Keratinocyte (primary cell): ENCODE data around the gene FHAD1. TPM values are rescaled to one million over a fixed set of nuclear protein-coding genes. Genes with fewer than 3 reads are reported as not detected.
A peak's percentile ranks its signal among the peaks of the same experiment; 100 is the strongest.

Experiments used
- DNase-seq: peaks from one replicate; pipeline ENCODE4 v3.0.0-alpha.2; 2011; ENCODE audit warnings: low read depth, missing footprints, low spot score
- FAIRE-seq: peaks from 2 replicates; lab custom pipeline; 2011; peaks lifted over from hg19 to GRCh38; lab: Jason Lieb, UNC
- H2AFZ ChIP-seq: 2 replicates; pipeline ENCODE4 v1.6.0; 2012; ENCODE audit warnings: low read length, control low read depth, inconsistent platforms; ENCODE audit not compliant: control insufficient read depth
- H3K27ac ChIP-seq: 2 replicates; pipeline ENCODE4 v1.5.1; 2011; ENCODE audit warnings: low read length; ENCODE audit not compliant: control insufficient read depth, insufficient read depth
- H3K27me3 ChIP-seq: 3 replicates; pipeline ENCODE4 v1.6.0; 2011; ENCODE audit warnings: low read length; ENCODE audit not compliant: control insufficient read depth, insufficient read depth; ENCODE audit errors: extremely low read depth
- H3K36me3 ChIP-seq, 2 experiments: 2 replicates in 1 of 2; 3 replicates in 1 of 2; pipeline ENCODE4 v1.5.1; 2011; ENCODE audit warnings: low read length in 2 of 2, mild to moderate bottlenecking in 1 of 2; ENCODE audit not compliant: control insufficient read depth in 2 of 2, insufficient read depth in 2 of 2; ENCODE audit errors: extremely low read depth in 1 of 2
- H3K4me1 ChIP-seq: 3 replicates; pipeline ENCODE4 v1.5.1; 2011; ENCODE audit warnings: low read length; ENCODE audit not compliant: control insufficient read depth, insufficient read depth; ENCODE audit errors: extremely low read depth
- H3K4me2 ChIP-seq: 3 replicates; pipeline ENCODE4 v1.6.0; 2011; ENCODE audit warnings: low read depth, low read length; ENCODE audit not compliant: control insufficient read depth, insufficient read depth; ENCODE audit errors: extremely low read depth
- H3K4me3 ChIP-seq, 3 experiments: fragments of 200-600 bp in 1 of 3; sonication (generic) in 1 of 3; 2 replicates in 2 of 3; 3 replicates in 1 of 3; pipeline ENCODE4 v1.5.1; 2011 to 2016; ENCODE audit warnings: low read length in 3 of 3, mild to moderate bottlenecking in 3 of 3, control low read depth in 2 of 3, inconsistent platforms in 1 of 3, low read depth in 1 of 3, mixed read lengths in 1 of 3, mixed run types in 1 of 3, moderate library complexity in 1 of 3; ENCODE audit not compliant: control insufficient read depth in 2 of 3, insufficient read depth in 2 of 3; ENCODE audit errors: extremely low read depth in 1 of 3
- H3K79me2 ChIP-seq: 2 replicates; pipeline ENCODE4 v1.6.0; 2012; ENCODE audit warnings: low read length; ENCODE audit not compliant: control insufficient read depth, insufficient read depth
- H3K9ac ChIP-seq: 3 replicates; pipeline ENCODE4 v1.6.0; 2011; ENCODE audit warnings: low read length; ENCODE audit not compliant: control insufficient read depth, insufficient read depth; ENCODE audit errors: extremely low read depth
- H3K9me1 ChIP-seq: 3 replicates; pipeline ENCODE4 v1.6.0; 2011; ENCODE audit warnings: low read length; ENCODE audit not compliant: control insufficient read depth, insufficient read depth; ENCODE audit errors: extremely low read depth
- H3K9me3 ChIP-seq: 2 replicates; pipeline ENCODE4 v1.5.1; 2012; ENCODE audit warnings: low read depth, low read length; ENCODE audit not compliant: control insufficient read depth
- H4K20me1 ChIP-seq: 3 replicates; pipeline ENCODE4 v1.6.0; 2011; ENCODE audit warnings: low read length; ENCODE audit not compliant: control insufficient read depth, insufficient read depth; ENCODE audit errors: extremely low read depth
- CTCF ChIP-seq, 3 experiments: IDR thresholded peaks in 1 of 3; conservative IDR thresholded peaks in 1 of 3; optimal IDR thresholded peaks in 1 of 3; 2 replicates in 2 of 3; 3 replicates in 1 of 3; pipeline versions ENCODE3 to v1.5.1; 2011; ENCODE audit warnings: low read length in 3 of 3, mild to moderate bottlenecking in 3 of 3, moderate library complexity in 2 of 3, control low read depth in 1 of 3, inconsistent platforms in 1 of 3; ENCODE audit not compliant: insufficient read depth in 2 of 3; ENCODE audit errors: extremely low read depth in 1 of 3
- EZH2 ChIP-seq: IDR thresholded peaks from one replicate; pipeline ENCODE4 v1.6.1; 2012; ENCODE audit warnings: inconsistent platforms, mild to moderate bottlenecking, low read length, moderate library complexity
- dilution Hi-C: fragments of 300-500 bp; cut with MboI; formaldehyde crosslinking; loops from one replicate; pipeline ENCODE4 v1.7.0; 2020; ENCODE audit warnings: low sequenced_read_pairs; ENCODE audit not compliant: extremely low pct_ligation_motif_present
- polyA plus RNA-seq, 5 experiments: library from polyadenylated mRNA; depleted of rRNA in 3 of 5; stranded (reverse) in 3 of 5; stranded (forward) in 1 of 5; unstranded in 1 of 5; fragments of >200 nt; gene quantifications; 1 replicate in 1 of 5; 2 replicates in 3 of 5; 3 replicates in 1 of 5; pipeline versions ENCODE4 v1.2.1 to v1.2.3, GENCODE V29; 2011 to 2012; ENCODE audit warnings: missing spikeins in 2 of 5, low read depth in 1 of 5, low replicate concordance in 1 of 5

Gene FHAD1
- polyA plus RNA-seq, 1 donor (not counting 4 experiments of a cell fraction or from before 2014, with no cell fraction given) = 0.09 TPM

GRCh38 chr1:15344380-15344779 lies 97.4 kb downstream of the FHAD1 start:
- dilution Hi-C loops = no loop called here
- Histone ChIP-seq H3K4me1 (peaks cover 28% of the 10 kb centered on the region), H3K4me3 (no peak overlapping the region), H3K9me1 (no peaks in the 10 kb centered on the region), H3K36me3 (no peaks in the 10 kb centered on the region), H3K9me3 (no peaks in the 10 kb centered on the region), H3K79me2 (no peaks in the 10 kb centered on the region), H2AFZ (no peak overlapping the region), H3K9ac (no peak overlapping the region), H3K27ac (no peak overlapping the region), H4K20me1 (no peaks in the 10 kb centered on the region), H3K27me3 (no peaks in the 10 kb centered on the region), H3K4me2 (no peak overlapping the region)
- DNase-seq (no peak), FAIRE-seq (no peak)
- TF ChIP-seq CTCF (optimal IDR thresholded peaks at IDR 0.05 in 1 of 3, IDR thresholded peaks at IDR 0.05 in 1 of 3, conservative IDR thresholded peaks at IDR 0.05 in 1 of 3; ENCODE audit: extremely low read depth in 1 of 3, insufficient read depth in 2 of 3, low read length in 3 of 3) = no peak

- Histone ChIP-seq H4K20me1 (no peaks in the 10 kb centered on the region), H3K27ac (peak overlapping the region; percentile 65), H3K4me3 (no peak overlapping the region), H3K9ac (peak overlapping the region; percentile 49), H3K9me3 (no peaks in the 10 kb centered on the region), H3K4me1 (peaks cover 28% of the 10 kb centered on the region), H3K9me1 (no peaks in the 10 kb centered on the region), H3K27me3 (no peaks in the 10 kb centered on the region), H3K36me3 (no peaks in the 10 kb centered on the region), H3K4me2 (peak overlapping the region; percentile 50), H3K79me2 (no peaks in the 10 kb centered on the region), H2AFZ (no peak overlapping the region)
- FAIRE-seq = no peak
- TF ChIP-seq EZH2 = no peak
- no peak for TF ChIP-seq CTCF (optimal IDR thresholded peaks at IDR 0.05 in 1 of 3, IDR thresholded peaks at IDR 0.05 in 1 of 3, conservative IDR thresholded peaks at IDR 0.05 in 1 of 3; ENCODE audit: extremely low read depth in 1 of 3, insufficient read depth in 2 of 3, low read length in 3 of 3)
- DNase-seq = no peak
- dilution Hi-C loops = no loop called here
Observed at GRCh38 chr1:15344800-15345704, 98.0 kb downstream of the FHAD1 start.
